Gastroesophageal sphincter (tissue), 4 donors: ENCODE measurements around the gene UBA1. TPM values are rescaled to one million over a fixed set of nuclear protein-coding genes. Genes with fewer than 3 reads are reported as not detected.

Source experiments
- ATAC-seq: fragments of 150-250 bp; one replicate; pipeline ENCODE4 v1.9.1; 2016; ENCODE audit warnings: mild to moderate bottlenecking, moderate library complexity
- H3K27ac ChIP-seq, 4 donors: fragments of 200-600 bp; sonication (generic) in 3 of 4; 1 replicate in 3 of 4; 2 replicates in 1 of 4; pipeline ENCODE4 v1.5.1; 2016 to 2019
- H3K27me3 ChIP-seq: fragments of 200-600 bp; sonication (generic); one replicate; pipeline ENCODE4 v1.5.1; 2019
- H3K36me3 ChIP-seq, 2 donors: fragments of 200-600 bp; sonication (generic); one replicate each; pipeline ENCODE4 v1.5.1; 2019; ENCODE audit warnings: control low read depth in 1 of 2
- H3K4me1 ChIP-seq, 3 donors: fragments of 200-600 bp; sonication (generic); 1 replicate in 2 of 3; 2 replicates in 1 of 3; pipeline ENCODE4 v1.5.1; 2016 to 2019; ENCODE audit warnings: control low read depth in 2 of 3
- H3K4me3 ChIP-seq, 2 donors: fragments of 200-600 bp; sonication (generic); one replicate each; pipeline ENCODE4 v1.5.1; 2019; ENCODE audit warnings: mild to moderate bottlenecking in 1 of 2, moderate library complexity in 1 of 2
- H3K9me3 ChIP-seq, 3 donors: fragments of 200-600 bp; sonication (generic); one replicate each; pipeline ENCODE4 v1.5.1; 2017 to 2019; ENCODE audit warnings: control low read depth in 2 of 3
- EP300 ChIP-seq: sonication (generic); formaldehyde crosslinking; IDR thresholded peaks from one replicate; pipeline ENCODE4 v1.6.1; 2017; ENCODE audit warnings: antibody characterized with exemption, mild to moderate bottlenecking
- POLR2A ChIP-seq, 2 donors: fragments of 450-650 bp; IDR thresholded peaks; one replicate each; pipeline ENCODE4 v1.6.1; 2017; ENCODE audit warnings: antibody characterized with exemption in 2 of 2, mild to moderate bottlenecking in 2 of 2, moderate library complexity in 1 of 2
- POLR2AphosphoS5 ChIP-seq: sonication (generic); formaldehyde crosslinking; IDR thresholded peaks from one replicate; pipeline ENCODE4 v1.6.1; 2017; ENCODE audit warnings: antibody characterized with exemption
- WGBS, 2 donors: methylation state at CpG; one replicate each; pipeline ENCODE4 v1.1.5; 2018; ENCODE audit warnings: low coverage in 1 of 2; 5-methylcytosine and 5-hydroxymethylcytosine counted together
- total RNA-seq, 4 donors: library from RNA; depleted of rRNA; stranded (reverse); fragments of >200 nt; gene quantifications; one replicate each; pipeline ENCODE4 v1.1.0, GENCODE V29; 2016
- TF ChIP-seq, protein P1 (sequence below), 4 experiments: fragments of 200-600 bp in 2 of 4; fragments of 450-650 bp in 2 of 4; sonication (generic) in 1 of 4; IDR thresholded peaks; one replicate each; pipeline ENCODE4 v1.5.1; 2017 to 2019; ENCODE audit warnings: antibody characterized with exemption in 4 of 4, mild to moderate bottlenecking in 2 of 4, moderate library complexity in 2 of 4

Gene UBA1
- total RNA-seq, 4 donors from 2014 or later = 108 to 211 (median 123) TPM

DNA sequence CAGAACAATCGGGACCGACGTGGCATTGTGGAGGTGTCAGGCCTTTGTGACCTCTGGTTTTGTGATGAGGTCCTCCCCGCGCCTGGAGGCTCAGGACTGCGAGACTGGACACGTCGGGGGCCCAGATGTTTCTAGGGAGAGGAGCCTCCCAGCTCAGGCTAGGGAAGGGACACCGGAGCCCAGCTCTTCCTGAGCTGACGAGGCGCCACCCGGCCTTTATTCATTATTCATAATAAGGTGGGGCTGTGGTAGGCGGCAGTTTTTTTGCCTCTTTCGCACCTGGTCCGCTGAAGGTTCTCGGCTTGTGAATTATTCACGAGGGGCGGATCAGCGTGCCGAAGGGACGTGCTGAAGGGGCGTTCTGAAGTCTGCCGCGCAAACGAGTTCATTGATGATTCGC is 2.3 kb upstream of the UBA1 start:
- H3K9me3 ChIP-seq = no peaks in the 10 kb centered on the region
- 57% methylated on average over 3 of the region's 26 CpGs; no CpG with 5 or more reads in 1 of the 2 donors for WGBS, 2 donors
- no peaks in the 10 kb centered on the region for H3K27me3 ChIP-seq
- peaks cover 0 to 42% (median 20%) of the 10 kb centered on the region in 3 donors for H3K4me1 ChIP-seq
- TF ChIP-seq POLR2A (IDR thresholded peaks at IDR 0.05) (no peak), EP300 (no peak)
- TF ChIP-seq, protein P1, sequence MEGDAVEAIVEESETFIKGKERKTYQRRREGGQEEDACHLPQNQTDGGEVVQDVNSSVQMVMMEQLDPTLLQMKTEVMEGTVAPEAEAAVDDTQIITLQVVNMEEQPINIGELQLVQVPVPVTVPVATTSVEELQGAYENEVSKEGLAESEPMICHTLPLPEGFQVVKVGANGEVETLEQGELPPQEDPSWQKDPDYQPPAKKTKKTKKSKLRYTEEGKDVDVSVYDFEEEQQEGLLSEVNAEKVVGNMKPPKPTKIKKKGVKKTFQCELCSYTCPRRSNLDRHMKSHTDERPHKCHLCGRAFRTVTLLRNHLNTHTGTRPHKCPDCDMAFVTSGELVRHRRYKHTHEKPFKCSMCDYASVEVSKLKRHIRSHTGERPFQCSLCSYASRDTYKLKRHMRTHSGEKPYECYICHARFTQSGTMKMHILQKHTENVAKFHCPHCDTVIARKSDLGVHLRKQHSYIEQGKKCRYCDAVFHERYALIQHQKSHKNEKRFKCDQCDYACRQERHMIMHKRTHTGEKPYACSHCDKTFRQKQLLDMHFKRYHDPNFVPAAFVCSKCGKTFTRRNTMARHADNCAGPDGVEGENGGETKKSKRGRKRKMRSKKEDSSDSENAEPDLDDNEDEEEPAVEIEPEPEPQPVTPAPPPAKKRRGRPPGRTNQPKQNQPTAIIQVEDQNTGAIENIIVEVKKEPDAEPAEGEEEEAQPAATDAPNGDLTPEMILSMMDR (IDR thresholded peaks at IDR 0.05) = no peak
- ATAC-seq = no peak
- peaks cover 0 to 10% of the 10 kb centered on the region in 2 donors for H3K36me3 ChIP-seq
- peak overlapping the region in 2 of 4 donors; percentile 45 to 71 for H3K27ac ChIP-seq
- peak overlapping the region; percentile 58 to 92 for H3K4me3 ChIP-seq

DNA sequence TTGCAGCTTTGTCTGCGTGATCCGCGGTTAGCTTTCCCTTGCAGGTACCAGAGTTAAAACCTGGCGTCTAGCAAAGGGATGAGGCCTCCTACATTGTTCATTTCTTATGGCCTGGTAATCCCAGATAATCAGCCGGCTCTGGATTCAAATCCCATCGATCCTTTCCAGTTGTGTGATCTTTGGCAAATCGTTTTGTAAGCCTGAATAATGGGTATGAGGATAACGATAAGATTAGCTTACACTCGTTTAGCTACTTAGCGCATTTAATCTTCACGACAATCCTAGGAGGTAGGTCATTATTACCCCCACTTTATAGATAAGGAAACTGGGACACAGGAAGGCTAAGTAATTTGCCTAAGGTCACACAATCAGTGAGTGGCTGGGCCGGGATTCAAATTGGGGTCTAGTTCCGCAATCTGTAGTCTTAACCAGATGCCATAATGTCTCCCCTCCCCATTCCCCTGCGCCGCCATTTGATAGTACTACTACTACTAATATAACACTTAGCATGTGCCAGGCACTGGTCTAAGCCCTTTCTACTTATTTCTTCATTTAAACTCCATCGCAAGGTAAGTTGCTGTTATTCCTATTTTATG is 1.7 kb upstream of the UBA1 start:
- Histone ChIP-seq H3K36me3 (peaks cover 0 to 5% of the 10 kb centered on the region in 2 donors), H3K27me3 (no peaks in the 10 kb centered on the region), H3K4me3 (peak overlapping the region in 1 of 2 donors; percentile 58), H3K9me3 (no peaks in the 10 kb centered on the region), H3K4me1 (peaks cover 0 to 47% (median 26%) of the 10 kb centered on the region in 3 donors), H3K27ac (no peak overlapping the region)
- 73 to 85% methylated on average over 8 to 13 of the region's 16 CpGs for WGBS, 2 donors
- TF ChIP-seq POLR2A (IDR thresholded peaks at IDR 0.05) (no peak), POLR2AphosphoS5 (no peak), EP300 (no peak)
- TF ChIP-seq, protein P1 (IDR thresholded peaks at IDR 0.05) = no peak
- no peak for ATAC-seq

DNA sequence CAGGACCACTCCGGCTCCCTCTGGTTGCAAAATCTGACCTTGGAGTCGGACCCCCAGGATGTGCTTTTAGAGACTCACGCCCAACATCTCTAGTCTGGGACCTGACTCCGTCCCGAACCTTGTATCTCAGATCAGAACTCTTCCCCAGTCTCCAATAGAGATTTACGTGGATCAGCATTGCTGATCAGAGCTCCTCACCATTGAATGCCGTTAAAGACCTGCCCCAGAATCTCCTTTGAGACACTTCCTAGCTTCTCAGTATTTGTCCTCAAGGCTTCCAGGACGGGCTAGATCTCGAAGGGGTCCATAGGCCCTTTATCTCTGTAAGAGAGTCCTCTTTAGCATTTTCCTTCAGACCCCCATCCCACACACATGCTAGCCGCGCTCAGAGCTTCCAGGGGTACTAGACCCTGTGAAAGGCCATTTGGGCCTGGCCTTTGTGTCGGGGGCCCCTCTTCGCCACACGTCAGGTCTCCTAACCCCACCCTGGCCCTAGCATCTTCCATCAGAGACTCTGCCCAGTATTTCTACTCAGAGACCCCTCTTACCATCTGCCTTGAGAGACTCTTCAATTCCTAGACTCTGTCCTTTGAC is 662 bp downstream of the UBA1 start:
- peaks cover 0 to 71% (median 34%) of the 10 kb centered on the region in 3 donors for H3K4me1 ChIP-seq
- TF ChIP-seq, protein P1 (IDR thresholded peaks at IDR 0.05) = no peak
- TF ChIP-seq POLR2A (IDR thresholded peaks at IDR 0.05) = no peak
- no peak for TF ChIP-seq POLR2AphosphoS5
- TF ChIP-seq EP300 = no peak
- H3K9me3 ChIP-seq = no peaks in the 10 kb centered on the region
- no peak for ATAC-seq
- H3K27me3 ChIP-seq = no peaks in the 10 kb centered on the region
- peaks cover 0 to 12% of the 10 kb centered on the region in 2 donors for H3K36me3 ChIP-seq
- H3K27ac ChIP-seq = peak overlapping the region; percentile 94 to 98 (median 96)
- WGBS, 2 donors = 0 to 23% methylated on average over 5 to 9 of the region's 14 CpGs
- peak overlapping the region; percentile 78 to 79 for H3K4me3 ChIP-seq

DNA sequence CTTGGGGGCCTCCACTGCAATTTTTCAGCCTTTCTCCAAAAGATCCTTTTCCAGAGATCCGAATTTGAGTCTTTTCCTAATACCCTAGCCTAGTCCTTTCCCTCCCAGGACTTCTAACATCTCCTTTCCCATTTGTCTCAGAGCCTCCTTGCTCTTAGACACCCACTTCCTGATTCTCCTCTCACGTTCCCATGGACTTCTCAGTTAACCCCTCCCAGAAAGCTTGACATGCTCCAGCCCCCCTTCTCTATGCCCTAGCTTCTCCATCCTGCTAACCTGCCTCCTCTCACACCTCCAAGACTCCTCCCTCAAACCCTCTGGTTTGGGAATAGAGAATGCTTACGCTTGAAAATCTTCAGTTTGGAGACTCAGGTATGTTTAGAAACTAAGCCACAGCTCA is 2.5 kb downstream of the UBA1 start:
- 25% methylated on average over 3 of the region's 3 CpGs; no CpG with 5 or more reads in 1 of the 2 donors for WGBS, 2 donors

More for the DNA sequence above, 2.5 kb downstream of the UBA1 start:
- Histone ChIP-seq H3K4me3 (peak overlapping the region in 1 of 2 donors; percentile 79), H3K27me3 (no peaks in the 10 kb centered on the region), H3K4me1 (peaks cover 0 to 66% (median 39%) of the 10 kb centered on the region in 3 donors), H3K9me3 (no peaks in the 10 kb centered on the region), H3K27ac (peak overlapping the region in 2 of 4 donors; percentile 7 to 98), H3K36me3 (peaks cover 2 to 30% of the 10 kb centered on the region in 2 donors)
- ATAC-seq = no peak
- TF ChIP-seq, protein P1 (IDR thresholded peaks at IDR 0.05) = no peak
- TF ChIP-seq POLR2AphosphoS5 (no peak), EP300 (no peak), POLR2A (IDR thresholded peaks at IDR 0.05) (no peak)
